Smooth muscle cell (in vitro differentiated cells): ENCODE measurements around the gene PDE7B. TPM values are rescaled to one million over a fixed set of nuclear protein-coding genes. Genes with fewer than 3 reads are reported as not detected.

ENCODE experiments used
- DNase-seq: peaks from one replicate; lab custom pipeline; 2025; ENCODE audit not compliant: unreplicated experiment; lab: John Stamatoyannopoulos, UW
- H2AFZ ChIP-seq: fragments of 200-600 bp; sonication (generic); 2 replicates; pipeline ENCODE4 v1.6.0; 2016; ENCODE audit warnings: antibody characterized with exemption, low read depth, mild to moderate bottlenecking
- H3F3A ChIP-seq: fragments of 200-600 bp; sonication (generic); 2 replicates; pipeline ENCODE4 v1.6.0; 2017; ENCODE audit warnings: antibody characterized with exemption, low read depth
- H3K27ac ChIP-seq: fragments of 200-600 bp; sonication (generic); 2 replicates; pipeline ENCODE4 v1.5.1; 2016; ENCODE audit warnings: low read depth, mild to moderate bottlenecking
- H3K27me3 ChIP-seq: fragments of 200-600 bp; sonication (generic); 2 replicates; pipeline ENCODE4 v1.6.1; 2016; ENCODE audit warnings: low read depth, mild to moderate bottlenecking
- H3K36me3 ChIP-seq: fragments of 200-600 bp; sonication (generic); 2 replicates; pipeline ENCODE4 v1.5.1; 2016; ENCODE audit warnings: low read depth
- H3K4me1 ChIP-seq: fragments of 200-600 bp; sonication (generic); 2 replicates; pipeline ENCODE4 v1.5.1; 2016; ENCODE audit warnings: low read depth
- H3K4me2 ChIP-seq: fragments of 200-600 bp; sonication (generic); 2 replicates; pipeline ENCODE4 v1.6.0; 2016; ENCODE audit warnings: mild to moderate bottlenecking
- H3K4me3 ChIP-seq: fragments of 200-600 bp; sonication (generic); 2 replicates; pipeline ENCODE4 v1.5.1; 2016; ENCODE audit warnings: mild to moderate bottlenecking
- H3K79me2 ChIP-seq: fragments of 200-600 bp; sonication (generic); 2 replicates; pipeline ENCODE4 v1.6.0; 2016; ENCODE audit warnings: low read depth, mild to moderate bottlenecking
- H3K9ac ChIP-seq: fragments of 200-600 bp; sonication (generic); 2 replicates; pipeline ENCODE4 v1.6.0; 2016; ENCODE audit warnings: low read depth
- H3K9me3 ChIP-seq: fragments of 200-600 bp; sonication (generic); replicated peaks from 2 replicates; pipeline ENCODE4 v1.5.1; 2016; ENCODE audit warnings: low read depth
- H4K20me1 ChIP-seq: fragments of 200-600 bp; sonication (generic); 2 replicates; pipeline ENCODE4 v1.6.0; 2016; ENCODE audit warnings: low read depth
- CTCF ChIP-seq: fragments of 200-600 bp; sonication (generic); IDR thresholded peaks from 2 replicates; pipeline ENCODE4 v1.5.1; 2017; ENCODE audit warnings: borderline replicate concordance, mild to moderate bottlenecking, antibody characterized with exemption; ENCODE audit not compliant: insufficient read depth, poor library complexity, severe bottlenecking
- WGBS: methylation state at CpG from one replicate; pipeline ENCODE4 v1.1.7; 2016; ENCODE audit warnings: low lambda C conversion rate; 5-methylcytosine and 5-hydroxymethylcytosine counted together
- polyA plus RNA-seq: library from polyadenylated mRNA; unstranded; fragments of >200 nt; fragmentation: Nextera tagmentation; extraction: Ambion mirVana; gene quantifications from 2 replicates; pipeline ENCODE4 v1.2.1, GENCODE V29; 2016
- total RNA-seq: library from RNA; depleted of rRNA; stranded (reverse); fragments of >200 nt; gene quantifications from 2 replicates; pipeline ENCODE4 v1.2.3, GENCODE V29; 2014

PDE7B gene
- total and polyA plus RNA-seq, 2 experiments from 2014 or later: 23.5 to 36.9 TPM

- Histone ChIP-seq H3K79me2 (peaks cover 21% of the 10 kb centered on the region), H3K9me3 (no peaks in the 10 kb centered on the region), H2AFZ (no peak overlapping the region), H3K9ac (peak overlapping the region; percentile 34), H3K4me1 (peaks cover 18% of the 10 kb centered on the region), H3K27me3 (no peaks in the 10 kb centered on the region), H4K20me1 (no peaks in the 10 kb centered on the region), H3K4me2 (peak overlapping the region; percentile 78), H3K4me3 (peak overlapping the region; percentile 15), H3K27ac (peak overlapping the region; percentile 83), H3K36me3 (no peaks in the 10 kb centered on the region), H3F3A (peaks cover 27% of the 10 kb centered on the region)
- no peak for DNase-seq
- no peak for TF ChIP-seq CTCF
- whole genome bisulfite sequencing: 23% methylated on average over 7 of the region's 7 CpGs
These were observed 28.8 kb downstream of the PDE7B start for GRCh38 chr6:135880066-135880972.

DNA sequence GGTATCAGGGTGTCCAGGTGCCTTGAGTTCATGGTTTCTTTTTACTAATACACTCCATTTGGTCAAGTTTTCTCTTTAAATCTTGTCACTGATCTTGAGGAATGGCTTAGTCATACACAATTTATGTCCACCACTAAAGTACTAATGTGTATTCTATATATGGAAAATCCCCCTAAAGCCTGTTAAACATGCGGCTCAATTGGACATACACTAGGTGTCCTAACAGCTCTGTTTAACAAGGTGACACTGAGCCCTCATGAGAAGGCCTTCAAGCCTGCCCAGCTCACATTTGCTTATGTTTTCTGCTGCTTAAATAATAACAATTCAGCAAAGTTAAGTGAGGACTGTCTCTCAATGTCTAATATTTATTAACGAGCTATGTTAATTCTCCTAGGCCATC, 31.5 kb downstream of the PDE7B start:
- no peaks in the 10 kb centered on the region for H3K9me3 ChIP-seq
- H3K9ac ChIP-seq: no peak overlapping the region
- peaks cover 28% of the 10 kb centered on the region for H3F3A ChIP-seq
- no peaks in the 10 kb centered on the region for H3K27me3 ChIP-seq
- H3K36me3 ChIP-seq: no peaks in the 10 kb centered on the region
- TF ChIP-seq CTCF: no peak
- H3K4me2 ChIP-seq: peak overlapping the region; percentile 78
- peaks cover 20% of the 10 kb centered on the region for H3K4me1 ChIP-seq
- no peak overlapping the region for H3K4me3 ChIP-seq
- H3K79me2 ChIP-seq: peaks cover 22% of the 10 kb centered on the region
- WGBS: 52% methylated on average over 2 of the region's 2 CpGs
- H3K27ac ChIP-seq: peak overlapping the region; percentile 83
- no peaks in the 10 kb centered on the region for H4K20me1 ChIP-seq
- DNase-seq: no peak
- no peak overlapping the region for H2AFZ ChIP-seq

- Histone ChIP-seq H3F3A (peaks cover 25% of the 10 kb centered on the region), H4K20me1 (no peaks in the 10 kb centered on the region), H3K79me2 (peaks cover 24% of the 10 kb centered on the region), H3K27me3 (no peaks in the 10 kb centered on the region), H3K9ac (no peak overlapping the region), H3K9me3 (no peaks in the 10 kb centered on the region), H2AFZ (no peak overlapping the region), H3K4me3 (no peak overlapping the region), H3K36me3 (no peaks in the 10 kb centered on the region), H3K27ac (peak overlapping the region; percentile 1), H3K4me2 (peak overlapping the region; percentile 78), H3K4me1 (peaks cover 20% of the 10 kb centered on the region)
- DNase-seq: no peak
- 65% methylated on average over 2 of the region's 2 CpGs for WGBS
- no peak for TF ChIP-seq CTCF
These were observed 32.0 kb downstream of the PDE7B start for GRCh38 chr6:135883536-135883935.

DNA sequence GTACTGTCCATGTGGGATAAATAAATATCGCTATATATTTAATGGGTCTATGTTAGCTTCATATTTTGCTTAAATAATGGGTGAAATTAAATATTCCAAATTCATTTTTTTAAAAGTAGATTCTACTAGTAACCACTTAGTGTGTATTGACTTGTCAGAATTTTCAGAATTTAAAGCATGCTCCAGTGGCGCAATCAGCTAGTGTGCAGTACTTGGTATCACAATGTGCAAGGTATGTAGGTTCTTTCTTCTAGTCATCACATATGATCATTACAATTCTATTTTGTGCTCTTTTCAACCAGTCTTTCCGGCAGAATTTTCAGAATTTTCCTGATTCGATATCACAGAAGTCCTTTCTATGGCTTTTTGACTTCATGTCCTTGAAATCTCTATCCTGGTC, 32.6 kb downstream of the PDE7B start:
- Histone ChIP-seq H3K27me3 (no peaks in the 10 kb centered on the region), H3F3A (peaks cover 23% of the 10 kb centered on the region), H3K4me2 (peak overlapping the region; percentile 50), H2AFZ (no peak overlapping the region), H3K9me3 (no peaks in the 10 kb centered on the region), H3K36me3 (no peaks in the 10 kb centered on the region), H3K27ac (peak overlapping the region; percentile 69), H3K79me2 (peaks cover 24% of the 10 kb centered on the region), H3K4me1 (peaks cover 16% of the 10 kb centered on the region), H4K20me1 (no peaks in the 10 kb centered on the region), H3K9ac (no peak overlapping the region), H3K4me3 (no peak overlapping the region)
- no peak for TF ChIP-seq CTCF
- 97% methylated on average over 4 of the region's 4 CpGs for WGBS
- DNase-seq: no peak
